Spleen (tissue), 7 donors: Measurements from ENCODE around the gene KLC3.
A peak's percentile ranks its signal among the peaks of the same experiment; 100 is the strongest.

Source experiments
- POLR2A ChIP-seq, 3 donors: fragments of 450-650 bp; IDR thresholded peaks; one replicate each; pipeline ENCODE4 v1.5.1; 2017; ENCODE audit warnings: antibody characterized with exemption in 3 of 3, mild to moderate bottlenecking in 1 of 3
- POLR2AphosphoS5 ChIP-seq, 3 donors: sonication (generic); formaldehyde crosslinking; IDR thresholded peaks; one replicate each; pipeline ENCODE4 v1.5.1; 2017; ENCODE audit warnings: antibody characterized with exemption in 3 of 3
- TF ChIP-seq, protein P1 (sequence below), 11 experiments: fragments of 200-600 bp in 7 of 11; fragments of 450-650 bp in 4 of 11; sonication (generic) in 4 of 11; IDR thresholded peaks in 8 of 11; conservative IDR thresholded peaks in 3 of 11; 1 replicate in 7 of 11; 2 replicates in 4 of 11; pipeline versions ENCODE4 v1.4.0 to v1.8.0; 2016 to 2021; ENCODE audit warnings: antibody characterized with exemption in 11 of 11, inconsistent platforms in 4 of 11, mild to moderate bottlenecking in 1 of 11
- donor health status: DM: no; HTN: no; CAD: no; lungs with moderate emphysema.
- donor health status: DM: no; HTN: no; CAD: no.
- donor health status: DM: no; HTN: no; CAD: no.

DNA sequence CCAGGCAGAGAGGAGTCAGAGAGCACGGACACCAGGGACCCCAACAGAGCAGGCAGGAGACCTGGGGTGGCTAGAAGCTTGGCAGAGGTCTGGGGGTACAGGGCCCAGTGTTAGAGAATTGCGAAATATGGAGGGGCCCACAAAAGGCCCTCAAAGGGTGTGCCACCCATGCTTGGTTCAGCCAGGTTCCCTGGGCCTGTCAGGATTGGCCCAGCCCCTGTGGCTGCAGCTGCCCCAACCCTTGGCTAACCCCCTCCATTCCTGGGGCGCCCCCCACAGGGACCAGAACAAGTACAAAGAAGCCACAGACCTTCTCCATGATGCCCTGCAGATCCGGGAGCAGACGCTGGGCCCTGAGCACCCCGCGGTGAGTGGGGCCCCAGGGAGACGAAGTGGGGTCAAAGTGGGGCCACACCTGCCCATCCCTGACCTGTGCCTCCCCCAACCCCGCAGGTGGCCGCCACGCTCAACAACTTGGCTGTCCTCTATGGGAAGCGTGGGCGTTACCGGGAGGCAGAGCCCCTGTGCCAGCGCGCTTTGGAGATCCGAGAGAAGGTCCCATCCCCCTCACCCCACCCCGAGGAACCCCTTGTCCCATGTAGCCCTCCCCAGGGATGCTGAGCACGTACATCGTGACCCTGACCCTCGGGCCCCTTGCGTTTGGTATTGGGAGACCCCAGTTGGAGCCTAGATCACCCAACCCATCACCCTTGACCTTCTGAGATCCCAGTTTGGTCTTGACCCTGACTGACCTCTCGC lies 8.0 kb downstream of the KLC3 start:
- TF ChIP-seq, protein P1, sequence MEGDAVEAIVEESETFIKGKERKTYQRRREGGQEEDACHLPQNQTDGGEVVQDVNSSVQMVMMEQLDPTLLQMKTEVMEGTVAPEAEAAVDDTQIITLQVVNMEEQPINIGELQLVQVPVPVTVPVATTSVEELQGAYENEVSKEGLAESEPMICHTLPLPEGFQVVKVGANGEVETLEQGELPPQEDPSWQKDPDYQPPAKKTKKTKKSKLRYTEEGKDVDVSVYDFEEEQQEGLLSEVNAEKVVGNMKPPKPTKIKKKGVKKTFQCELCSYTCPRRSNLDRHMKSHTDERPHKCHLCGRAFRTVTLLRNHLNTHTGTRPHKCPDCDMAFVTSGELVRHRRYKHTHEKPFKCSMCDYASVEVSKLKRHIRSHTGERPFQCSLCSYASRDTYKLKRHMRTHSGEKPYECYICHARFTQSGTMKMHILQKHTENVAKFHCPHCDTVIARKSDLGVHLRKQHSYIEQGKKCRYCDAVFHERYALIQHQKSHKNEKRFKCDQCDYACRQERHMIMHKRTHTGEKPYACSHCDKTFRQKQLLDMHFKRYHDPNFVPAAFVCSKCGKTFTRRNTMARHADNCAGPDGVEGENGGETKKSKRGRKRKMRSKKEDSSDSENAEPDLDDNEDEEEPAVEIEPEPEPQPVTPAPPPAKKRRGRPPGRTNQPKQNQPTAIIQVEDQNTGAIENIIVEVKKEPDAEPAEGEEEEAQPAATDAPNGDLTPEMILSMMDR (IDR thresholded peaks at IDR 0.05 in 8 of 11, conservative IDR thresholded peaks at IDR 0.05 in 3 of 11): no peak
- TF ChIP-seq POLR2AphosphoS5 (IDR thresholded peaks at IDR 0.05): peak in 1 of 3 donors; percentile 46
- TF ChIP-seq POLR2A (IDR thresholded peaks at IDR 0.05): no peak
